Neural cell (in vitro differentiated cells): Measurements from ENCODE around the gene SDCBP2.

Source experiments
- EP300 ChIP-seq: fragments of 450-650 bp; conservative IDR thresholded peaks from 2 replicates; pipeline ENCODE4 v1.6.1; 2014; ENCODE audit warnings: antibody characterized with exemption, mild to moderate bottlenecking, moderate library complexity; ENCODE audit not compliant: poor library complexity, severe bottlenecking
- MXI1 ChIP-seq: fragments of 450-650 bp; conservative IDR thresholded peaks from 2 replicates; pipeline ENCODE4 v1.6.1; 2014; ENCODE audit warnings: antibody characterized with exemption, mild to moderate bottlenecking; ENCODE audit not compliant: poor library complexity, severe bottlenecking
- POLR2AphosphoS5 ChIP-seq: IDR thresholded peaks from 2 replicates; pipeline ENCODE4 v1.6.1; 2012
- TF ChIP-seq, protein P1 (sequence below): fragments of 450-650 bp; IDR thresholded peaks from 2 replicates; pipeline ENCODE4 v1.5.1; 2014; ENCODE audit warnings: antibody characterized with exemption, mild to moderate bottlenecking, moderate library complexity; ENCODE audit not compliant: poor library complexity, severe bottlenecking
- TF ChIP-seq, protein P2 (sequence below): IDR thresholded peaks from 2 replicates; pipeline ENCODE4 v1.6.1; 2012; ENCODE audit warnings: borderline replicate concordance

DNA sequence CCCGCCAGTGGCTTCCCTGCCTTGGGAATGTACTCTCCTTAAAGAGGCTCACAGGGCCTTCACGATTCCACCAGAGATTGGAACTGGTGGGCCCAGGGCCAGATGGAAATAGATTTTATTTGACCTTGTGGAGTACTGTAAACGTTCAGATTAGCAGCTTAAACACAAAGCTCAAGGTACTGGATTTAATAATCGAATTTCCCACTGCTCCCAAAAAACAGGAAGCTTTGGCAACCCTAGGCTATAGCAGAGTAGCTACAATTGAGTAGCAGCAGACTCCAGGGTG, 7.3 kb downstream of the SDCBP2 start:
- TF ChIP-seq, protein P1, sequence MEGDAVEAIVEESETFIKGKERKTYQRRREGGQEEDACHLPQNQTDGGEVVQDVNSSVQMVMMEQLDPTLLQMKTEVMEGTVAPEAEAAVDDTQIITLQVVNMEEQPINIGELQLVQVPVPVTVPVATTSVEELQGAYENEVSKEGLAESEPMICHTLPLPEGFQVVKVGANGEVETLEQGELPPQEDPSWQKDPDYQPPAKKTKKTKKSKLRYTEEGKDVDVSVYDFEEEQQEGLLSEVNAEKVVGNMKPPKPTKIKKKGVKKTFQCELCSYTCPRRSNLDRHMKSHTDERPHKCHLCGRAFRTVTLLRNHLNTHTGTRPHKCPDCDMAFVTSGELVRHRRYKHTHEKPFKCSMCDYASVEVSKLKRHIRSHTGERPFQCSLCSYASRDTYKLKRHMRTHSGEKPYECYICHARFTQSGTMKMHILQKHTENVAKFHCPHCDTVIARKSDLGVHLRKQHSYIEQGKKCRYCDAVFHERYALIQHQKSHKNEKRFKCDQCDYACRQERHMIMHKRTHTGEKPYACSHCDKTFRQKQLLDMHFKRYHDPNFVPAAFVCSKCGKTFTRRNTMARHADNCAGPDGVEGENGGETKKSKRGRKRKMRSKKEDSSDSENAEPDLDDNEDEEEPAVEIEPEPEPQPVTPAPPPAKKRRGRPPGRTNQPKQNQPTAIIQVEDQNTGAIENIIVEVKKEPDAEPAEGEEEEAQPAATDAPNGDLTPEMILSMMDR = no peak
- TF ChIP-seq MXI1 (no peak), EP300 (no peak), POLR2AphosphoS5 (no peak)
- TF ChIP-seq, protein P2, sequence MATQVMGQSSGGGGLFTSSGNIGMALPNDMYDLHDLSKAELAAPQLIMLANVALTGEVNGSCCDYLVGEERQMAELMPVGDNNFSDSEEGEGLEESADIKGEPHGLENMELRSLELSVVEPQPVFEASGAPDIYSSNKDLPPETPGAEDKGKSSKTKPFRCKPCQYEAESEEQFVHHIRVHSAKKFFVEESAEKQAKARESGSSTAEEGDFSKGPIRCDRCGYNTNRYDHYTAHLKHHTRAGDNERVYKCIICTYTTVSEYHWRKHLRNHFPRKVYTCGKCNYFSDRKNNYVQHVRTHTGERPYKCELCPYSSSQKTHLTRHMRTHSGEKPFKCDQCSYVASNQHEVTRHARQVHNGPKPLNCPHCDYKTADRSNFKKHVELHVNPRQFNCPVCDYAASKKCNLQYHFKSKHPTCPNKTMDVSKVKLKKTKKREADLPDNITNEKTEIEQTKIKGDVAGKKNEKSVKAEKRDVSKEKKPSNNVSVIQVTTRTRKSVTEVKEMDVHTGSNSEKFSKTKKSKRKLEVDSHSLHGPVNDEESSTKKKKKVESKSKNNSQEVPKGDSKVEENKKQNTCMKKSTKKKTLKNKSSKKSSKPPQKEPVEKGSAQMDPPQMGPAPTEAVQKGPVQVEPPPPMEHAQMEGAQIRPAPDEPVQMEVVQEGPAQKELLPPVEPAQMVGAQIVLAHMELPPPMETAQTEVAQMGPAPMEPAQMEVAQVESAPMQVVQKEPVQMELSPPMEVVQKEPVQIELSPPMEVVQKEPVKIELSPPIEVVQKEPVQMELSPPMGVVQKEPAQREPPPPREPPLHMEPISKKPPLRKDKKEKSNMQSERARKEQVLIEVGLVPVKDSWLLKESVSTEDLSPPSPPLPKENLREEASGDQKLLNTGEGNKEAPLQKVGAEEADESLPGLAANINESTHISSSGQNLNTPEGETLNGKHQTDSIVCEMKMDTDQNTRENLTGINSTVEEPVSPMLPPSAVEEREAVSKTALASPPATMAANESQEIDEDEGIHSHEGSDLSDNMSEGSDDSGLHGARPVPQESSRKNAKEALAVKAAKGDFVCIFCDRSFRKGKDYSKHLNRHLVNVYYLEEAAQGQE = no peak
